ENCODE measurements around the gene LETM1. TPM values are rescaled to one million over a fixed set of nuclear protein-coding genes. Genes with fewer than 3 reads are reported as not detected.

Gene LETM1
- total RNA-seq, 1 donor from 2014 or later = 60.3 TPM

- H3K4me1 Mint-ChIP-seq (ENCODE audit: low read depth, unreplicated experiment) = no peaks in the 10 kb centered on the region
Measured at GRCh38 chr4:1786544-1787362, 69.2 kb downstream of the LETM1 start.

DNA sequence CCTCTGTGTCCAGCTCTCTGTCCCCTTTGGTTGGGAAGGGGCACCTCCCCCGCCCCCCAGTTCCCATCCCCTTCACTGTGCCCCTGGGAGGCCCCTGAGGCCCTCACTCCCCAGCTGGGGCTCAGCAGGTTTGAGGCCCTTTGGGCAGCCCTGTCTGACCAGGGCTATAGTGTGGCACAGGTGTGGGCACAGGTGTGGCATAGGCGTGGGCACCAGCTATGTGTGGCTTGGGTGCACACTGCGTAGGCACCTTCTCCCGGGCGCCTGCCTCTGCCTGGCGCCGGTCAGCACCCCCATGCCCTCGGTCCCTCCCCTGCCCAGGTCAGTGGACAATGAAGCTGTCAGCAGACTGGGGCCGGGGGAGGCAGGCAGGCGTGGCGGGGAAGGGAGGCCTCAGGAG, 70.4 kb downstream of the LETM1 start:
- no peak overlapping the region for H3K4me3 ChIP-seq (ENCODE audit: insufficient read depth, low read depth, low read length)
- H3K9me3 ChIP-seq (ENCODE audit: insufficient read depth, low read depth, low read length) = no peaks in the 10 kb centered on the region
- peaks cover 8% of the 10 kb centered on the region for H3K27me3 Mint-ChIP-seq (ENCODE audit: low read depth, unreplicated experiment)
- H4K20me1 ChIP-seq (ENCODE audit: insufficient read depth, low read length) = no peaks in the 10 kb centered on the region
- H3K4me3 Mint-ChIP-seq (ENCODE audit: unreplicated experiment) = no peak overlapping the region
- H3K79me2 ChIP-seq (ENCODE audit: insufficient read depth, low read length) = no peaks in the 10 kb centered on the region
- H3K27ac Mint-ChIP-seq (ENCODE audit: unreplicated experiment) = no peak overlapping the region
- FAIRE-seq (no peak), DNase-seq (ENCODE audit: low read depth) (no peak)
- no peak overlapping the region for H3K27ac ChIP-seq (ENCODE audit: low read depth, low read length)
- no peaks in the 10 kb centered on the region for H3K4me1 Mint-ChIP-seq (ENCODE audit: low read depth, unreplicated experiment)
- H3K36me3 Mint-ChIP-seq (ENCODE audit: low read depth, unreplicated experiment) = no peaks in the 10 kb centered on the region
- H3K9ac ChIP-seq (ENCODE audit: low read length) = no peak overlapping the region
- no peaks in the 10 kb centered on the region for H3K27me3 ChIP-seq (ENCODE audit: insufficient read depth, low read length)
- no peaks in the 10 kb centered on the region for H3K4me1 ChIP-seq (ENCODE audit: insufficient read depth, low read length)
- H3K4me2 ChIP-seq (ENCODE audit: low read length) = no peak overlapping the region
- TF ChIP-seq EZH2 (IDR thresholded peaks at IDR 0.05; ENCODE audit: insufficient read depth, low read length) = no peak
- TF ChIP-seq, protein P1, sequence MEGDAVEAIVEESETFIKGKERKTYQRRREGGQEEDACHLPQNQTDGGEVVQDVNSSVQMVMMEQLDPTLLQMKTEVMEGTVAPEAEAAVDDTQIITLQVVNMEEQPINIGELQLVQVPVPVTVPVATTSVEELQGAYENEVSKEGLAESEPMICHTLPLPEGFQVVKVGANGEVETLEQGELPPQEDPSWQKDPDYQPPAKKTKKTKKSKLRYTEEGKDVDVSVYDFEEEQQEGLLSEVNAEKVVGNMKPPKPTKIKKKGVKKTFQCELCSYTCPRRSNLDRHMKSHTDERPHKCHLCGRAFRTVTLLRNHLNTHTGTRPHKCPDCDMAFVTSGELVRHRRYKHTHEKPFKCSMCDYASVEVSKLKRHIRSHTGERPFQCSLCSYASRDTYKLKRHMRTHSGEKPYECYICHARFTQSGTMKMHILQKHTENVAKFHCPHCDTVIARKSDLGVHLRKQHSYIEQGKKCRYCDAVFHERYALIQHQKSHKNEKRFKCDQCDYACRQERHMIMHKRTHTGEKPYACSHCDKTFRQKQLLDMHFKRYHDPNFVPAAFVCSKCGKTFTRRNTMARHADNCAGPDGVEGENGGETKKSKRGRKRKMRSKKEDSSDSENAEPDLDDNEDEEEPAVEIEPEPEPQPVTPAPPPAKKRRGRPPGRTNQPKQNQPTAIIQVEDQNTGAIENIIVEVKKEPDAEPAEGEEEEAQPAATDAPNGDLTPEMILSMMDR (IDR thresholded peaks at IDR 0.05; ENCODE audit: insufficient read depth, low read depth, low read length) = no peak
- no peak overlapping the region for H2AFZ ChIP-seq (ENCODE audit: low read depth, low read length)
- H3K9me3 Mint-ChIP-seq (ENCODE audit: unreplicated experiment) = no peaks in the 10 kb centered on the region
- H3K36me3 ChIP-seq (ENCODE audit: insufficient read depth, low read length) = no peaks in the 10 kb centered on the region

More at GRCh38 chr4:1786544-1787362, 69.2 kb downstream of the LETM1 start:
- Mint-ChIP-seq H3K9me3 (ENCODE audit: unreplicated experiment) (no peaks in the 10 kb centered on the region), H3K36me3 (ENCODE audit: low read depth, unreplicated experiment) (no peaks in the 10 kb centered on the region), H3K4me3 (ENCODE audit: unreplicated experiment) (no peak overlapping the region), H3K27ac (ENCODE audit: unreplicated experiment) (no peak overlapping the region), H3K27me3 (ENCODE audit: low read depth, unreplicated experiment) (peaks cover 14% of the 10 kb centered on the region)
- H2AFZ ChIP-seq (ENCODE audit: low read depth, low read length) = no peak overlapping the region
- no peak overlapping the region for H3K27ac ChIP-seq (ENCODE audit: low read depth, low read length)
- H3K27me3 ChIP-seq (ENCODE audit: insufficient read depth, low read length) = peaks cover 2% of the 10 kb centered on the region
- H3K79me2 ChIP-seq (ENCODE audit: insufficient read depth, low read length) = no peaks in the 10 kb centered on the region
- H3K4me1 ChIP-seq (ENCODE audit: insufficient read depth, low read length) = no peaks in the 10 kb centered on the region
- TF ChIP-seq, protein P1 (IDR thresholded peaks at IDR 0.05; ENCODE audit: insufficient read depth, low read depth, low read length) = no peak
- TF ChIP-seq EZH2 (IDR thresholded peaks at IDR 0.05; ENCODE audit: insufficient read depth, low read length) = no peak
- no peak for DNase-seq (ENCODE audit: low read depth)
- H3K9ac ChIP-seq (ENCODE audit: low read length) = no peak overlapping the region
- no peak for FAIRE-seq
- H3K36me3 ChIP-seq (ENCODE audit: insufficient read depth, low read length) = no peaks in the 10 kb centered on the region
- no peak overlapping the region for H3K4me2 ChIP-seq (ENCODE audit: low read length)
- no peak overlapping the region for H3K4me3 ChIP-seq (ENCODE audit: insufficient read depth, low read depth, low read length)
- H4K20me1 ChIP-seq (ENCODE audit: insufficient read depth, low read length) = peaks cover 6% of the 10 kb centered on the region
- H3K9me3 ChIP-seq (ENCODE audit: insufficient read depth, low read depth, low read length) = no peaks in the 10 kb centered on the region

Data from astrocyte (in vitro differentiated cells and primary cell).